Retinal pigment epithelial cell (primary cell): ENCODE data around the gene KRT77.

Experiments used
- DNase-seq: peaks from one replicate; pipeline ENCODE4 v3.0.0-alpha.2; 2010; ENCODE audit warnings: low read depth
- H3K4me3 ChIP-seq: 2 replicates; pipeline ENCODE4 v1.5.1; 2011; ENCODE audit warnings: mild to moderate bottlenecking, low read length, control low read depth, moderate library complexity
- TF ChIP-seq, protein P1 (sequence below): conservative IDR thresholded peaks from 2 replicates; pipeline ENCODE4 v1.5.1; 2011; ENCODE audit warnings: low read depth, low read length, control low read depth, inconsistent platforms

KRT77 gene

GRCh38 chr12:52689936-52690335 lies 13.4 kb downstream of the KRT77 start:
- H3K4me3 ChIP-seq: no peak overlapping the region
- no peak for DNase-seq
- TF ChIP-seq, protein P1, sequence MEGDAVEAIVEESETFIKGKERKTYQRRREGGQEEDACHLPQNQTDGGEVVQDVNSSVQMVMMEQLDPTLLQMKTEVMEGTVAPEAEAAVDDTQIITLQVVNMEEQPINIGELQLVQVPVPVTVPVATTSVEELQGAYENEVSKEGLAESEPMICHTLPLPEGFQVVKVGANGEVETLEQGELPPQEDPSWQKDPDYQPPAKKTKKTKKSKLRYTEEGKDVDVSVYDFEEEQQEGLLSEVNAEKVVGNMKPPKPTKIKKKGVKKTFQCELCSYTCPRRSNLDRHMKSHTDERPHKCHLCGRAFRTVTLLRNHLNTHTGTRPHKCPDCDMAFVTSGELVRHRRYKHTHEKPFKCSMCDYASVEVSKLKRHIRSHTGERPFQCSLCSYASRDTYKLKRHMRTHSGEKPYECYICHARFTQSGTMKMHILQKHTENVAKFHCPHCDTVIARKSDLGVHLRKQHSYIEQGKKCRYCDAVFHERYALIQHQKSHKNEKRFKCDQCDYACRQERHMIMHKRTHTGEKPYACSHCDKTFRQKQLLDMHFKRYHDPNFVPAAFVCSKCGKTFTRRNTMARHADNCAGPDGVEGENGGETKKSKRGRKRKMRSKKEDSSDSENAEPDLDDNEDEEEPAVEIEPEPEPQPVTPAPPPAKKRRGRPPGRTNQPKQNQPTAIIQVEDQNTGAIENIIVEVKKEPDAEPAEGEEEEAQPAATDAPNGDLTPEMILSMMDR: no peak

DNA sequence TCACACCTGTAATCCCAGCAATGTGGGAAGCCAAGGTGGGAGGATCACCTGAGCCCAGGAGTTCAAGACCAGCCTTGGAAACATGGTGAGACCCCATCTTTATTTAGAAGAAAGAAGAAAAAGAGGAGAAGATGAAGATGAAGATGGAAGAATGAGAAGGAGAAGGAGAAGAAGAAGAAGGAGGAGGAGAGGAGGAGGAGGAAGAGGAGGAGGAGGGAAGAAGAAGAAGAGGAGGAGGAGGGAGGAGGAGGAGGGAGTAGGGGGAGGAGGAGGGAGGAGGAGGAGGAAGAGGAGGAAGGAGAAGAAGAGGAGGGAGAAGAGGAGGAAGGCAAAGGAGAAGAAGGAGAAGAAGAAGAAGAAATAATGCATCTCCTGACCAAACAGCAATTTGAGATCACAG lies 14.1 kb downstream of the KRT77 start:
- H3K4me3 ChIP-seq: no peak overlapping the region
- DNase-seq: no peak
- TF ChIP-seq, protein P1: no peak

DNA sequence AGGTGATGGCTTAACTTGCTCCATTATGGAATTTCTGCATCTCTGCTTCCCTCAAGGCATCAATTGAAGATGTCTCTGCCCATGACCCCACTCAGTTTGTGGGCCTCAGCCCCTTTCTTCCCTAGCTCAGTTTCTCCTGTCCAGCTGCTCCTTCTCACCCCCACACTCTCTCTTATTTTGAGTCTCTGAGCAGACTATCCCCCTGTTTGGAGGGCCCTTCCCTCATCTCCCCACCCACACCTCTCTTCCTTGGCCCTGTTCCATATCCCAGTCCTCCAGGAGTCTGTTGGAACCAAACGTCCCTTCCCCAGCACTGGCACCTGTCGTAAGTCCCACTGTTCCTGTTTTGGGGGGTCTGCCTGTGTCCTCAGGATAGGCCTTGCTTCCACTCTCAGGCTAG lies 14.8 kb downstream of the KRT77 start:
- no peak for DNase-seq
- TF ChIP-seq, protein P1: no peak
- no peak overlapping the region for H3K4me3 ChIP-seq

DNA sequence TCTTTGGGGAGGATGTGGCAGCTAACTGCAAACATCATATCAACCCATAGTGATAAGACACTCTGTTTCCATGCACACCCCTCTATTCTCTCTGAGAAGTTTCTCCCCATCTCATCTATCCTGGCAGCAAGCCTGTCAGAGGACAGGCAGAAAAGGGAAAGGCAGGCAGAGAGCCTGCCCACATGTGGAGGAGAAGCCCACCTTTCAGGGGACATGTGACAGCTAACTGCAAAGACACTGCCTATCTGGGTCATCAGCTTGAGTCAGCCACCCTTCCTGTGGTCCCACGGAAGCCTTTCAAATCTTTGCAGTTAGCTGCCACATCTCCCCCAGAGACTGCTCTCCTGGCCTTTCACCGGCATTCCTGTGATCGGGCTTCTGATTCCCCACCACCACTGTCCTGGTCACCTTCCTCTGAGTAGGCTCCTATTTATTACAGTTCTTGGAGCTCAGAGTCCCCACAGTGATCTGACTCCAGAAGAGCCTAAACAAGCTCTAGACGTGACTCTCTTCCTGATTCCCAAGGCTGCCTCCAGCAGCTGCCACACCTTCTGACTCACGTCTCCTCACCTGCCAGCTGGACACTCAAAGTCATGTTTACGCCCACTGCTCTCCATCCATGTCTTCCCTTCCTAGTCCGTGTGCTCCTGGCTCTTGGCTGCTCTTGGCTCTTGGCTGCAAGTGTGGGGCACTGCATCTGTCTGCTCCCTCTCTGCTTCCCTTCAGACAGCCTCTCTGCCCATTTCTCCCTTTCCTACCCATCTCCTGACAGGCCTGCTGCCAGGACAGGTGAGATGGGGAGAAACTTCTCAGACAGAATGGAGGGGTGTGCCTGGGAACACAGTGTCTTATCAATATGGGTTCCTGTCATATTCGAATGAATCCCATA lies 15.6 kb downstream of the KRT77 start:
- DNase-seq: no peak
- TF ChIP-seq, protein P1: no peak
- H3K4me3 ChIP-seq: no peak overlapping the region

DNA sequence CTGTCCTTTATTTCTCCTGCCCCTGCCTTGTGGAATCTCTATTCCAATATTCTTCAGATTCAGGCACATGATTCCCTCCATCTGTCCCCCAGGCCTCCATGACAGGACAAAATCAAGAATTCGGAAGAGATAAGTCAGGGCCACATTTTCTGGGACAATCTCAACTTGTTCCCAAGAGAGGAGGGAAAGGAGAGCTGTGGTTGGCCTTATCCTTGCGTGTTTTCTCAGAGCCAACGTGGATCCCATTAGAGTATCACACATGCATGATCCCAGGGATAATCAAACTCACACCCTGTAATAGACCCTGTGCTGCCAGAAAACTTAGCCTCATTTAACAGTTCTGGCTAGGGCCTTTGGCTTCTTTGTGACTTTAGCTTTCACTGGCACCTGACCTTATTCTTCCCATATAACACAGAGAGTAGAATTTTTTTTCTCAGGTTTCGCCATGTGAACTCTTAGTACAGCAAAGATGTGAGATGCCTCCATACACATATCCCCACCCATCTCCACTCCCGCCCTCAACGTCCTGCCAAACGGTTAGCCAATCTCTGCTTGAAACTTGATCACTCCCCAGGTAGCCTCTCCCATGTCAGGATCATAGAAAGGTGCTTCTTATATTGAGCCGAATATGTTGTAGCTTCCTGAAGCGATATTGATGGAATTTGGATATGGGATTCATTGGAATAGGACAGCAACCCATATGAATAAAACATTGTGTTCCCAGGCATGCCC lies 16.4 kb downstream of the KRT77 start:
- TF ChIP-seq, protein P1: no peak
- no peak overlapping the region for H3K4me3 ChIP-seq
- no peak for DNase-seq

DNA sequence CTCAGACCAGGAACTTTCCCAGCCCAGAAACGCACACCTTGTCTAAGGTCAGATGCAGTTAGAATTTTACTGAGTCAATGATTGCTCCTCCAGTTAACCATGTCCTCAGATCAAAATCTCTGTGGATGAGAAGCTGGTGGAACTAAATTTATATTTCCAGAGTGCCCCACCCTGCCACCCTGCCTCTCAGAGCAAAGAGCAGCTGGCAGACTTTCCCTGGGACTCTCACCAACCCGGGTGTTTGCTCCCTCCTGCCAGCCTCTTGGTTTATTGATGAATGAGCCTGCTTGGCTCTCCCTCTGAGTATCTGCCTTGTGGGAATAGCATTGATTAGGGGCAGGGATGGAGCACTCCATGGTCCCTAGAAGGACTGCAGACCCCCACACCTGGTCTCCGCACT lies 17.3 kb downstream of the KRT77 start:
- no peak for DNase-seq
- H3K4me3 ChIP-seq: no peak overlapping the region
- TF ChIP-seq, protein P1: no peak

DNA sequence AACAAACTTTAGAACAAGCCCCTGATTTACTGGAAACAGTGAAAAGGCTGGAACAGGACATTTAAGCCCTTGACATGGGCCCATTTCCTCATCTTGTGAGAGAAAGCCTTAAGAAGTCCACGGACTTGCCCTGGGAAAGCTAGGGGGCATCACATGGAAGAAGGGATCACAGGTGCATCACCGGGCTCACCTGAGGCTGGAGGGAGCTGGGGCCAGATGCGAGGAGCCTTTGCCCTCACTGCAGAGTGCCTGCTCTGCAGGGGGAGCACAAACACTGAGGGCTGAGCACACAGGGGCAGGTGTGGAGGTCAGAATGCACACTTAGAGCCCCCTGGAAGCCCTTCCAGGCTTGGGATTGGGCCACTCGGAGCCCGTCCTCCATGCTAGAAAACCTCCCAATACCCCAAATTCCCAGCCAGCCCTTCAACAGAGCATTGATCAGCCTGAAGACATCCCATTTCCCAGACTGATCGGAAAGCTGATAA lies 17.9 kb downstream of the KRT77 start:
- TF ChIP-seq, protein P1: no peak
- no peak overlapping the region for H3K4me3 ChIP-seq
- no peak for DNase-seq
